ENCODE results near the gene EML6.

Gene EML6

GRCh38 chr2:55011831-55012671 lies 288.6 kb downstream of the EML6 start:
- DNase-seq: no peak

- DNase-seq: no peak
These were observed 289.4 kb downstream of the EML6 start for GRCh38 chr2:55012672-55013484.

GRCh38 chr2:55013936-55014335 lies 290.5 kb downstream of the EML6 start:
- no peak for DNase-seq

- no peak for DNase-seq
These were observed 291.8 kb downstream of the EML6 start for GRCh38 chr2:55014962-55015939.

GRCh38 chr2:55017428-55017827 lies 294.0 kb downstream of the EML6 start:
- DNase-seq: no peak

DNA sequence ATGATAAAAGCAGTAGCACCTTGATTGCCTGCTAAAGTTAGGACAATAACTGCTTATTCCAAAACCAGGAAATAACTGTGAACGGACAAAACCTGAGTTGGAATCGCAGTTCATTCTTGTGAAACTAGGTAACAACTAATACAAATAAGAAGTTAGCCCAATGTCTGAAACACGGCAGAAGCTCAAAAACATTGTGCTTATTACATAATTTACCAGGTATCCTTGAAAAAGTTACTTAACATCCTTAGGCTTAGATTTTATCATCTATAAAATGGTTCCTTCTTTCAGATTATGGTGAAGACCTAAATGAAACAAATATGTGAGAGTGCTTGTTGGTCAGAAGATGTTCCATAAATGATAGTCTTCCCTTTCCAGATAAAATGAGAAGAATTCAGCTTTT lies 294.4 kb downstream of the EML6 start:
- DNase-seq: no peak

DNA sequence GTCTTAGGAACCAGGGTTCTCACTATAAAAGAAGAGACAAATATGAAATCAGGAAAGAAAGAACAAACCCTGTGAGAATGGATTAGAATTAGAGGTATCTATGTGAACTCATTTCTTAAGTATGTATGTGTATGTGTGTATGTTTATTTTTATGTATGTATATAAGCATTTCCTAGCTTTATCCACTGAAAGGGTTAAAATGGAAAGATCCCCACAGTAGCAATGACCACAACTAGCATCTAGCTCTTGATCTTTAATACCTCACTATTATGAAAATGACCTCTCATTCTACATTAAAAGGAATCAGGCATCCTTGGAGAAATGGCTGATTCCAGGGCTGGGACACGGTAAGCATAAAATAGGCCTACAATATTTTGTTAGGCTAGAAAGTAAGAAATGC lies 295.2 kb downstream of the EML6 start:
- DNase-seq: no peak

- peak; percentile 93 for DNase-seq
These were observed 296.2 kb downstream of the EML6 start for GRCh38 chr2:55019526-55020258.

All from SIG-M5 (cell line).